Measurements from ENCODE around the gene SLC4A5.
"Not testable (repeated sequence)": the region's sequence is repeated elsewhere in the genome, so short reads cannot be mapped to it uniquely, and the experiment has no call there.

The SLC4A5 gene

DNA sequence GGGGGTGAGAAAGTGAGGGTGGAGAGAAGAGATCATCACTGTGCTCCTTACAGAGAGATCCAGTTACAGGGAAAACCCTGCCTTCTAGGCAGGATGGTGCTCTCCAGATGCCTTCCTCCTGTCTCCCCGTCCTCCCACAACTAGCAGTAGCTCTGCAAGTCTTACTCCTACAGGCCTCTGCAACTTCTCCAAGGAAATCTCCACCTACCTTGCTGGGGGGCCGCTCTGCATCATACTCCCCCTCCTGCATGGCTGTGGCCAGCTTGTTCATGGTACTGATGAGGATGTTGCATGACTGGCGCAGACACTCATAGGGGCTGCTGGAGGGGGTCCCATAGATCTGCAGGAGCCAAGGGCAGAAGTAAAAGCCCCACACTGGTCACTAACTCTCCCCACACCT is 22.8 kb upstream of the SLC4A5 start:
- no peak for DNase-seq

DNA sequence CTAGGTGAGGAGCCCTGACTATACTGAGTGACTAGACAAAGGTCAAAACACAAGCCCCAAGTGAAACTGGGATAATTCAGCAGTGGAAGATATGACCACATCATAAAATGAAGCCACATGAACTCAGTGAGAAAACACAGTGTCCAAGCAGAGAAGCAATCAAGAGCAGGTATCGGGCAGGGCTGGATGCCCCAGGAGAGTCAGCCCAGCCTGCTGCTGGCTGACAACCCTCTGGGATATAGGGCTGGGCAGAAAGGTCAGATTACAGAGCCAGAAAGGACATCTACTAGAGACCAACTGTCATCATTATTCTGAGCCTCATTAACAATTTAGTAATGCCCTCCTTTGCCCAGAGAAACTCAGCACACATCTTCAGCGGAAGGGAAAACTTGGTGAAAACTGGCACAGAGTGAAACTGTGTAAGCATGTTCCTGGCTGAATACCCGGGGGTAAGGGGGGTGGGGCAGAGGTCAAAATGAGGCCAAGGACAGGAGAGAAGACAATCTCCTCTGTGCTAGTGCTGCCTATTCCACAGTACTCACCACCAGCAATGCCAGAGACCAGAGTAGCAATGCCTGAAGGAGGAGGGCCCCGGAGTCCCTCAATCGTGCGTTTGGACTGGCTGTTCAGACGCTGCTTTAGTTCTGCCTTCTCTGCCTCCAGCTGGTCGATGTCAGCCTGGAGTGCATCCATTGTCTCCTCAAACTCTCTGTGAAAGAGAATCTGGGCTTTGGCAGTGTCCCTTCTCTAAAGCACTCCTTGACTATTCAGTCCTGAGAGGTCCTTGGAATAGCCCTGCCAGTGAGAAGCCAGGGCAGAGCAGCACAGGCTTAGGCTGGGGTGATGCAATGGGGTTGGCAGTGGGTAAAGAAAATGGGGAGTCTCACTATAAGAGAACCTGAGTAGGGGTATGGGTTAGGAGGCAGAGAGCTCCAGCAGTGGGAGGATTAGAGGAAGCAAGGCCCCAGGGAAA is 21.6 kb upstream of the SLC4A5 start:
- no peak for DNase-seq

DNA sequence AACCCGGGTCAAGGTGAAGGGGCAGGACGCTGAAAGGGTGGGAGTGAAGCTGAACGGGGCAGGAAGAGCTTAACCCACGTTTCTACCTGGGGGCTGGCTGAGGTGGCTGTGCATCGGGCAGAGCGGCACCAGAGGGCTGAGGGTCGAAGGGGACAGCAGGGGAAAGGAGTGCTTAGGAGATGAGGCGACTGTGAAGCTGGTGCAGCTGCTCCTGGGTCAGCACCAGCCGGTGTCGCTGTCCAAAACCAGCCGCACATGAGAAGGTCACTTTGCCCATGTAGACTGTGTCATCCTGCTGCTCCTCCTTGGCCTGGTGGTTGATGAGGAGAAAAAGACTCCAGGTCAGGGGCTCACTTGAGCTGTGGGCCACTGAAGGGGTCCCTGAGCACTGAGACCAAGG is 18.1 kb upstream of the SLC4A5 start:
- DNase-seq, result no peak

DNA sequence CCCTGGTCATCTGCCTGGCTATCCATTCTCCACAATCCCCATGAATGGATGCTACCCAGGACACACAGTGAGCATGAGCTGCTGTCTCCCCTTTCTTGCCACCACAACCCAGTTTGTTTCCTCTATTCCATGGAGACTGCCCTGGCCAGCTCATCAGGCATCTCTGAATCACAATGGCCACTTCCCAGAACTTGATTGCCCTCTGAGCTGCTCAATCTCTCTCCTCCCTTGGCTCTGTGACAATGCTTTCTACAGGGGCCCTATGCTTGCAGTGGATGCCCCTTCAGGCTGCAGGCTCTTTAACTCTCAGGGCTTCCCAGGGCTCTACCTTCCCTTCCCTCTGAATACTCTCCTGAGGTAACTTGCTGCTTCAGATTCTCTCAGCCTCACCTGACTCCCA is 14.4 kb upstream of the SLC4A5 start:
- DNase-seq, result no peak

GRCh38 chr2:74349889-74350288 is 6.7 kb upstream of the SLC4A5 start:
- DNase-seq, result no peak

DNA sequence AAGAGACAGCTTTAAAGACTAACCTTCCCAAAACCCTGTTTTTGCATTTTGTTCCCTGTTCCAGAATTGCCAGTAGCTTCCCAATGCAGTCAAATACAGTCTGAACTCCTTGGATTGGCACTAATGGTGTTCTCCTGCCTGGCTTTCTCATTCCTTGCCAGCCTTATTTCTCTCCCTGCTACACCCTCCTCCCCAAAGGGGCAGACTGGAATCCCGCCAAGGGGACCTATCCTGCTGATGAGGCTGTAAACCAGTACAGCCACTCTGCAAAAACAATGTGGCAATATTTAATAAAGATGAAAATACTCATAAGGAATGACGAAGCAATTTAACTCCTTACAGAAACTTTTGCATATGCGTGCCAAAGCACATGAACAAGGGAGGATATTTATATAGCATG is 4.5 kb upstream of the SLC4A5 start:
- no peak for DNase-seq

DNA sequence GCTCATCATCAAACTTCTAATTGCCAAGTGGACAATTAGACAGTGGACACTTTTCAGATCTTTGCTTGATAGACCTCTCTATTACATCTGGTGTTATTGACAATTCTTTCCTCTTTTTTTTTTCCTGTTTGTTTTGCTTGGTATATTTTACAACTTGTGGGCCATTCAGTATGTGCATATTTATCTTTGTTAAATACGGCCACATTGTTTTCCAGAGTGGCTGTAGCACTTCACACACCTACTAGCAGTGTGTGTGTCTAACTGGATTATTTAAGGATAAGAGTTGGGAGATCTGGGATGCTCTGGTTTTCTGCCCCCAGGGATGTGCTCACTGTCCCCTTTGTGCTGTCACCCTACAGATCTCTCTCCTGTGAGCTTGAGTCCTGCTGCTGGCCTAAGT is 4.1 kb upstream of the SLC4A5 start:
- DNase-seq, result no peak

DNA sequence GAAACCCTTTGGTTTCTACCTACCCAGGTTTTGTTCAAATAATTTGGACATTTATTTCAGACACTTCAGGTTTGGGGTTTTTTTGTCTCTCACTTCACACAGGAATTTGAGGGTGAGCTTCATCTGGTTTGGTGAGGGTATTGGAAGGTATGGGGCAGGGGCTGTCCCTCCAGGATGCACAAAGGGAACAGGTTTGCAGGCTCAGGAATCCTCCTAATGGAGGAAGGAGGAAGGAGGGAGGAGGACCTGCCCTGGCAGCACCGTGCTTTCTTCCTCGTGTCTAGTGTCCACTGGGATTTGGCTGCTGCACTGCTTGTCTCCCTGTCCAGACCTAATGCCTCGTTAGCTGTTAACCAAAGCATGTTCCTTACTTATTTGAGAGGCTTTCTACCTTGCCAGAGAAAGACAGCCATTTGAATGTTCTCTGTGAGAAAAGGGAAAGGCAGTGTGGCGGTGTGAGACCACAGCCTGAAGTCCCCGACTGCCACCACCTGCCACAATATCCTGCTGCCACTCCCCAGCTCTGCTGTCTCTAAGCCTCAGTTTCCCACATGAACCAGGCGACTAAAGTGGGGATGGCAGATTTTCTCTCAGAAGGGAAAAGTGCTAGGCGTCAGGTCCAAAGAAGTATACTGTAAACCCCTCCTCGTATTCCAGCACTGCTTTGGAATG is 2.2 kb upstream of the SLC4A5 start:
- no peak for DNase-seq

- DNase-seq, result not testable (repeated sequence)
These were observed 7.0 kb downstream of the SLC4A5 start for GRCh38 chr2:74336227-74336626.

GRCh38 chr2:74334931-74335333 is 8.3 kb downstream of the SLC4A5 start:
- DNase-seq, result peak; percentile 78

- DNase-seq, result no peak
These were observed 9.2 kb downstream of the SLC4A5 start for GRCh38 chr2:74333896-74334586.

DNA sequence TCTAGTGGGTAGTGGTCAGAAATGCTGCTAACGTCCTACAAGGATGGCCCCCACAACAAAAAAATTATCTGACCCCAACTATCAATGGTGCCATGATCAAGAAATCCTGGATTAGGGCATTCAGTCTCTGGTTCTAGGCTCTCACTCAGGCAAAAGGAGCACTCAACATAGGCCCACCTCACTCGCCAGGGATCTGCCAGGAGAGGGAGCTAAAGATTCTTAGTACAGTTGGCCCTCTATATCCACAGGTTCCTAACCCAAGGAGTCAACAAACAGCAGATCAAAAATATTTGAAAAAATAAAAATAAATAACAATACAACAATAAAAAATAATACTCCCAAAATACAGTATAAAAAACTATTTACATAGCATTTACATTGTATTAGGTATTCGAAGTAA is 10.0 kb downstream of the SLC4A5 start:
- DNase-seq, result peak; percentile 30

GRCh38 chr2:74332550-74333174 is 10.6 kb downstream of the SLC4A5 start:
- DNase-seq, result no peak

- no peak for DNase-seq
These were observed 14.6 kb downstream of the SLC4A5 start for GRCh38 chr2:74328573-74328972.

DNA sequence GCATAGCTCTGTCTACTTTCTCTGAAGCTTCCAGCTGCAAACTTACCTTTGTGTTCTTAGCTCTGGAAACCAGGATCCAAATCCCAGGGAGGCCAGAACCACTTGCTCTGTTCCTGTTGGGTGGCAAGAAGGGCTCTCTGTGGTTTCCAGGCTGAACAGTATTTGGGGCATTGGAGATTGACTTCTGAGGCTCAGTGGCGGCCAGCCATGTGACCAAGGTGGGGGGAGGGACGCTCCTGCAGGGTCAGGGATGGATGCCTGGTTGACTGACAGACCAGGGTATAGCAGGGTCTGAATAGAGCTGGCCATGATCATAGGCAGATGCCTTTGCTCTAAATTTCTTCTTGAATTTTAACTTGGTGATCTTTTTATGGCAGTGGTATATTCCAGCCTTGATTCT is 15.1 kb downstream of the SLC4A5 start:
- no peak for DNase-seq

DNA sequence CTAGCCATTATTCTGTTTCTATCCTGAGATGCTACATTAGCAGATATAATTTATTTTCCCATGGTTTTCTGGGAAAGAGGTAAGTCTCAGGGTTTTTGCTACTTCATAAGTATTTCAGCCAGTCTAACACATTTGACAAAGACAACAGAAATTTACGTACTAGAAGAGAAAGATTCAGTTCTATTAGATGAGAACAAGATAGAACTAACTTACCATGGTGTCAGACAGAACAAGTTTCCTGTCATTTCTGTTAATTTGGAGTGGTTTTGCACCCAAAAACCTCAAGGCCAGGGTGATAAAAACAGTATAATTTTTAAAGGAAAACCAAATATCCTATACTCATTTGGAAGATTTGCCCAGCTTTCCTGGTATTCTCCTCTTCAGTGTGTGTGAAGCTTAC is 15.6 kb downstream of the SLC4A5 start:
- DNase-seq, result no peak

DNA sequence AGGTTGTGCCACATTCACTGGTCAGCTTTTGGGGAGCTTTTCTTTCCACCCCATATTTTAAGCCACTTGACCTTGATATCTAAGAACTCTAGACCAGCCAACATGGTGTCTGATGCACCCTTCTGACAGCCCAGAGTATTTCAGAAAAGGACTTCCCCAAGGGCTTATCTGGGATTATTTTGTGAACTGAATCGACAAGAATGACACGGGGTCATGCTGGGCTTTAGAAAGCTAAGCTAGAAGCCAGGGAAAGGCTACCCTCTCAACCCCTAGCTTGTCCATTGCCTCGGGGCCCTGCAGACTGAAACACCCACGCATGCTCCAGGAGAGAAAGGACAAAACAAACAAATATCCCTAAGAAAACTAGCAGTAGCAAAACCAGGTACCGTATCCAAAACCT is 16.0 kb downstream of the SLC4A5 start:
- DNase-seq, result no peak

GRCh38 chr2:74325815-74326214 is 17.4 kb downstream of the SLC4A5 start:
- no peak for DNase-seq

GRCh38 chr2:74321737-74322136 is 21.5 kb downstream of the SLC4A5 start:
- no peak for DNase-seq

DNA sequence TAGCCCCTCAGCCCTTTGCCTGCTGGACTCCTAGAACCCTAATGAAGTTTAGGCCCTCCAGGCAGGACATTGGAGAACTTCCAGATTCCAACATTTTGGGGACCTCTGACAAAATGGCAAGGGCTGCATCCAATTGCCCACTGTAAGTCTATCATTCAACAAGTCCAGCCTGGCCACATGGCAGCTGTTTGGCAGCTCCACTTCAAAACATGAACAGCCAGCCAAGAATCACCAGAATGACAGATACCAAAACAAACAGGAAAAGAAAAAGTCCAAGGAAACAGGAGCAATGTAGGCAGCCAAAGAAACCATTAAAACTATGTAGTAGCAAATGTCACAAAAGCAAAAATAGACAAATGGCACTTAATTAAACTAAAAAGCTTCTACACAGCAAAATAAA is 25.5 kb downstream of the SLC4A5 start:
- no peak for DNase-seq

DNA sequence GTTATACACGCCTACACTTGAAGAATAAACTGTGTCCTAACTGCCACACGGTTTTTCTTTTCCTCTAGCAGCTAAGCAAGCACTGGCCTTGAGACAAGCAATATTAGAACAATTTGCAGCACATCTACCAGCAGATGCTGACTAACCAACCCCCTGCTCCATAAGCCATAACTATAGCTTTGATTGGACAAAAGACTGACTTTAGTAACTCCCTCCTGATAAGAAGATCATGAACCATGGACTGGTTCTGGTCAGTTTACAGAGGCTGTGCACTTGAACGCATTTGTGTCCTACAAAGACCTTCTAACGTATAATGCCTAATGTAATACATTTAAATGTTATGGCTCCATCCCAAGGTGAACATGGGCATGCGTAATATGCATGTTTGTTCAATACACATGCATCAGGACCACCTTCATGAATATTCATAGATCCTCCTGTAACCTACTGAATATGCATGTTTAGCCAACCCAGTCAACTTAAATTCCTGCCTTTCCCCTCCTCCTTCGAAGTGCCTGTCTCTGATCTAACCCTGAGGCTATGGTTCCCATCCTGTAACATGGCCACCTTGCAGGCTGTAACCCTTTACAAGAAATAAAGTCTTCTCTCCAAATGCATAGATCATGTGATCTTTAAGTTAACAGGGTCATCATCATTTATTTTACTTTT is 26.5 kb downstream of the SLC4A5 start:
- no peak for DNase-seq

GRCh38 chr2:74314107-74314506 is 29.1 kb downstream of the SLC4A5 start:
- DNase-seq, result no peak

- no peak for DNase-seq
These were observed 29.7 kb downstream of the SLC4A5 start for GRCh38 chr2:74313497-74313896.

Data from activated CD4-positive, alpha-beta T cell treated with anti-CD3 and anti-CD28 coated beads, Interleukin-2, Interleukin-6, amounts not matched to agents 100 ng/mL and 50 ng/mL, durations not matched to agents 16 hours and 8 hours (primary cell).